GM19452 (cell line): ENCODE data around the gene OR11H6.
"Not testable (repeated sequence)": the region's sequence is repeated elsewhere in the genome, so short reads cannot be mapped to it uniquely, and the experiment has no call there.

ENCODE experiments used
- ATAC-seq: cut with Tn5 transposase; IDR thresholded peaks from one replicate; pipeline ENCODE4 v1.9.1; 2021; ENCODE audit not compliant: unreplicated experiment

OR11H6 gene

DNA sequence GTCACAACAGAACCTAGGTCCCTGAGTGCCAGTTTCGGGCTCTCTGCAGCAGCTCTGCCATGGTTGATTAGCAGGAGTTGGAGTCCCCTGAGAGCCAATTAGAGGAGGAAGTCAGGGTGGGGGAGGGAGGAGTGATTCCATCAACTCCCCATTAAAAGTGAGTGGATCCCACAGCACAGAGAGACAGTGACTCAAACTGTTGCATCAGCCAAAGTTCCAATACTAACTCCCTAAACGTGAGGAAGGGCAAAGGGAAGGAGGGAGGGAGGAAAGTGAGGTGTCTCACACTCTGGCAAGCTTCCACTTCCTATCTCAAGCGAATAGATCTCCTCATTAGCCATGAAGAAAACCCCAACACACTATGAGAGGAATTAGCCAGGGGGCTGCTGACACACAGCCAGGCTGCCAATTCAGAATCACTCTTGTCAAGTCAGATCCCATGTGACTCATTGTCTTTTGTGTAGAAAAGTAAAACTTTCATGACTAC, 39.2 kb downstream of the OR11H6 start:
- ATAC-seq = no peak

DNA sequence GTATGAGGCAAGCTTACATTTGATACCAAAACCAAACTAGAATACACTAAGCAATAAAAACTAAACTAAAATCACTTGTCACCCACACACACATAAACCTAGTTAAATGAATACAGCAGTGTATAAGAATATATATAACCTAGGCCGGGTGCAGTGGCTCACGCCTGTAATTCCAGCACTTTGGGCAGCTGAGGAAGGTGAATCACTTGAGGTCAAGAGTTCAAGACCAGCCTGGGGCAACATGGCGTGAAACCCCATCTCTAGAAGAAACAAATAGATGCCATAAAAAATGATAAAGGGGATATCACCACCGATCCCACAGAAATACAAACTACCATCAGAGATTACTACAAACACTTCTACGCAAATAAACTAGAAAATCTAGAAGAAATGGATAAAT, 40.9 kb downstream of the OR11H6 start:
- not testable (repeated sequence) for ATAC-seq

DNA sequence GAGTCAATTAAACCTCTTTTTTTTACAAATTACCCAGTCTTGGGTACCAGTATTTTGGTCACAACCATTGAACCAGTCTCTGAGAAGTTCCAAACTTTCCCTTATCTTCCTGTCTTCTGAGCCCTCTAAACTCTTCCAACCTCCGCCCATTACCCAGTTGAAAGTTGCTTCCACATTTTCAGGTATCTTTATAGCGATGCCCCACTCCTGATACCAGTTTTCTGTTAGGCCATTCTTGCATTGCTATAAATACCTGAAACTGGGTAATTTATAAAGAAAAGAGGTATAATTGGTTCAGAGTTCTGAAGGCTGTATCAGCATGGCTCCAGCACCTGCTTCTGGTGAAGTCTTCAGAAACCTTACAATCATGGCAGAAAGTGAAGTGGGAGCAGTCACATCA, 50.6 kb downstream of the OR11H6 start:
- ATAC-seq = no peak
